Mesothelial cell of epicardium (in vitro differentiated cells): ENCODE measurements around the gene CGNL1. TPM values are rescaled to one million over a fixed set of nuclear protein-coding genes. Genes with fewer than 3 reads are reported as not detected.
A peak's percentile ranks its signal among the peaks of the same experiment; 100 is the strongest.

Source experiments
- DNase-seq, 2 experiments: peaks; one replicate each; pipeline ENCODE4 v3.0.0; 2021; ENCODE audit warnings: low spot score in 2 of 2; ENCODE audit not compliant: unreplicated experiment in 2 of 2
- H3K27ac Mint-ChIP-seq: 2 replicates; pipeline ENCODE4 v1.8.0; 2021; ENCODE audit warnings: mixed read lengths
- H3K27me3 Mint-ChIP-seq: 2 replicates; pipeline ENCODE4 v1.8.0; 2021; ENCODE audit warnings: low read depth, mixed read lengths
- H3K36me3 Mint-ChIP-seq: 2 replicates; pipeline ENCODE4 v1.8.0; 2021; ENCODE audit warnings: mixed read lengths
- H3K4me1 Mint-ChIP-seq: 2 replicates; pipeline ENCODE4 v1.8.0; 2021; ENCODE audit warnings: mixed read lengths
- H3K4me3 Mint-ChIP-seq: 2 replicates; pipeline ENCODE4 v1.8.0; 2021; ENCODE audit warnings: mild to moderate bottlenecking, moderate library complexity, mixed read lengths
- H3K9me3 Mint-ChIP-seq: 2 replicates; pipeline ENCODE4 v1.8.0; 2021; ENCODE audit warnings: mixed read lengths
- CTCF ChIP-seq: fragments of 200-600 bp; sonication (generic); IDR thresholded peaks from one replicate; pipeline ENCODE4 v1.5.0; 2021; ENCODE audit warnings: antibody characterized with exemption; ENCODE audit not compliant: unreplicated experiment
- total RNA-seq: library from RNA; stranded (reverse); gene quantifications from 3 replicates; pipeline ENCODE4 v1.2.1, GENCODE V29; 2021

CGNL1 gene
- total RNA-seq, 1 donor from 2014 or later, result 34.1 TPM

GRCh38 chr15:57540736-57541135, 164.4 kb downstream of the CGNL1 start:
- Mint-ChIP-seq H3K27me3 (no peaks in the 10 kb centered on the region), H3K36me3 (peaks cover 42% of the 10 kb centered on the region), H3K4me1 (peaks cover 15% of the 10 kb centered on the region), H3K27ac (no peak overlapping the region), H3K4me3 (no peak overlapping the region), H3K9me3 (peaks cover 8% of the 10 kb centered on the region)
- no peak for TF ChIP-seq CTCF
- no peak for DNase-seq

- no peak overlapping the region for H3K4me3 Mint-ChIP-seq
- H3K36me3 Mint-ChIP-seq, result peaks cover 38% of the 10 kb centered on the region
- DNase-seq, result no peak
Observed at GRCh38 chr15:57541271-57541670, 165.0 kb downstream of the CGNL1 start.

GRCh38 chr15:57541805-57542504, 165.7 kb downstream of the CGNL1 start:
- peak in 1 of 2 experiments; percentile 74 for DNase-seq
- peaks cover 33% of the 10 kb centered on the region for H3K36me3 Mint-ChIP-seq
- peaks cover 8% of the 10 kb centered on the region for H3K9me3 Mint-ChIP-seq
- H3K4me1 Mint-ChIP-seq, result peaks cover 15% of the 10 kb centered on the region
- no peak overlapping the region for H3K27ac Mint-ChIP-seq
- H3K4me3 Mint-ChIP-seq, result no peak overlapping the region
- no peaks in the 10 kb centered on the region for H3K27me3 Mint-ChIP-seq
- TF ChIP-seq CTCF, result peak; percentile 77

More at GRCh38 chr15:57541271-57541670, 165.0 kb downstream of the CGNL1 start:
- Mint-ChIP-seq H3K27ac (no peak overlapping the region), H3K4me1 (peaks cover 15% of the 10 kb centered on the region), H3K27me3 (no peaks in the 10 kb centered on the region), H3K9me3 (peaks cover 8% of the 10 kb centered on the region)
- TF ChIP-seq CTCF, result no peak

GRCh38 chr15:57542505-57542817, 166.2 kb downstream of the CGNL1 start:
- no peak for TF ChIP-seq CTCF

GRCh38 chr15:57544848-57545480, 168.7 kb downstream of the CGNL1 start:
- Mint-ChIP-seq H3K9me3 (peaks cover 7% of the 10 kb centered on the region), H3K27me3 (no peaks in the 10 kb centered on the region), H3K4me1 (peaks cover 10% of the 10 kb centered on the region), H3K36me3 (peaks cover 36% of the 10 kb centered on the region), H3K4me3 (no peak overlapping the region), H3K27ac (no peak overlapping the region)
- no peak for TF ChIP-seq CTCF
- DNase-seq, result no peak

More at GRCh38 chr15:57542505-57542817, 166.2 kb downstream of the CGNL1 start:
- Mint-ChIP-seq H3K4me1 (peaks cover 14% of the 10 kb centered on the region), H3K27ac (no peak overlapping the region), H3K36me3 (peaks cover 35% of the 10 kb centered on the region), H3K4me3 (no peak overlapping the region), H3K9me3 (peaks cover 8% of the 10 kb centered on the region), H3K27me3 (no peaks in the 10 kb centered on the region)
- no peak for DNase-seq
